ENCODE measurements around the gene EIF2A. TPM values are rescaled to one million over a fixed set of nuclear protein-coding genes. Genes with fewer than 3 reads are reported as not detected.

EIF2A gene
- total RNA-seq, 2 donors from 2014 or later, result 86.7 to 112 TPM

DNA sequence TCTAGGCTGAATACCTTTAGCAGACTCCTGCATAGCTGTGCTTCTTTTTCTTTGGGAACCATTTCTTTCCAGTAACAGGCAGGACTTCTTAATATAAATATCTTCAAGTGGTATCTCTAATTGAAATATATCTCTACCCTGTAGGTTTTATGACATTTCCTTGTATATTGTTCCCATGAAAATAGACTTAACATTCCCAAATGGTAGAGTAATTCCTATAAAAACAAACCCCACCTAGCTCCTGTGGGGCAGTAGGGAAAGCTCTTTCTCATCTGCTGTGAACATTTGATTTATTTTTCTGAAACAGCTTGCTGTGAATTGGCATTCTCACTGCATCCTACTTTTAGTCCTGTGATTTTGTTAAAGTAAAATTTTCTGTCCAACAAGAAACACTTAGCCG lies 77.4 kb downstream of the EIF2A start:
- Histone ChIP-seq H3K27ac (no peak overlapping the region), H3K36me3 (peaks cover 44% of the 10 kb centered on the region), H3K4me1 (no peaks in the 10 kb centered on the region), H3K4me3 (no peak overlapping the region), H3K9me3 (no peaks in the 10 kb centered on the region), H3K27me3 (no peaks in the 10 kb centered on the region)
- no peak for DNase-seq (ENCODE audit: low spot score)
- TF ChIP-seq CTCF (IDR thresholded peaks at IDR 0.05), result no peak

GRCh38 chr3:150626148-150626930 lies 79.8 kb downstream of the EIF2A start:
- Histone ChIP-seq H3K36me3 (peaks cover 42% of the 10 kb centered on the region), H3K9me3 (no peaks in the 10 kb centered on the region), H3K4me1 (no peaks in the 10 kb centered on the region), H3K4me3 (no peak overlapping the region), H3K27me3 (no peaks in the 10 kb centered on the region), H3K27ac (no peak overlapping the region)
- no peak for TF ChIP-seq CTCF (IDR thresholded peaks at IDR 0.05)
- no peak for DNase-seq (ENCODE audit: low spot score)

GRCh38 chr3:150627557-150627956 lies 81.0 kb downstream of the EIF2A start:
- no peak for TF ChIP-seq CTCF (IDR thresholded peaks at IDR 0.05)
- Histone ChIP-seq H3K9me3 (no peaks in the 10 kb centered on the region), H3K36me3 (peaks cover 47% of the 10 kb centered on the region), H3K27me3 (no peaks in the 10 kb centered on the region), H3K4me1 (no peaks in the 10 kb centered on the region), H3K4me3 (no peak overlapping the region), H3K27ac (no peak overlapping the region)
- no peak for DNase-seq (ENCODE audit: low spot score)

GRCh38 chr3:150631515-150632221 lies 85.1 kb downstream of the EIF2A start:
- no peak for TF ChIP-seq CTCF (IDR thresholded peaks at IDR 0.05)
- no peaks in the 10 kb centered on the region for H3K9me3 ChIP-seq
- H3K4me1 ChIP-seq, result no peaks in the 10 kb centered on the region
- peaks cover 23% of the 10 kb centered on the region for H3K36me3 ChIP-seq
- no peak overlapping the region for H3K4me3 ChIP-seq
- no peaks in the 10 kb centered on the region for H3K27me3 ChIP-seq
- no peak for DNase-seq (ENCODE audit: low spot score)
- H3K27ac ChIP-seq, result no peak overlapping the region

GRCh38 chr3:150635076-150635475 lies 88.5 kb downstream of the EIF2A start:
- no peak overlapping the region for H3K27ac ChIP-seq
- H3K9me3 ChIP-seq, result no peaks in the 10 kb centered on the region
- no peak overlapping the region for H3K4me3 ChIP-seq
- TF ChIP-seq CTCF (IDR thresholded peaks at IDR 0.05), result no peak
- no peaks in the 10 kb centered on the region for H3K4me1 ChIP-seq
- no peak for DNase-seq (ENCODE audit: low spot score)
- H3K36me3 ChIP-seq, result peaks cover 6% of the 10 kb centered on the region
- no peaks in the 10 kb centered on the region for H3K27me3 ChIP-seq

Measured in right atrium auricular region (tissue), 2 donors.